ENCODE results near the gene TRERF1.

GRCh38 chr6:42441697-42442081, 10.0 kb downstream of the TRERF1 start:
- TF ChIP-seq, protein P1, sequence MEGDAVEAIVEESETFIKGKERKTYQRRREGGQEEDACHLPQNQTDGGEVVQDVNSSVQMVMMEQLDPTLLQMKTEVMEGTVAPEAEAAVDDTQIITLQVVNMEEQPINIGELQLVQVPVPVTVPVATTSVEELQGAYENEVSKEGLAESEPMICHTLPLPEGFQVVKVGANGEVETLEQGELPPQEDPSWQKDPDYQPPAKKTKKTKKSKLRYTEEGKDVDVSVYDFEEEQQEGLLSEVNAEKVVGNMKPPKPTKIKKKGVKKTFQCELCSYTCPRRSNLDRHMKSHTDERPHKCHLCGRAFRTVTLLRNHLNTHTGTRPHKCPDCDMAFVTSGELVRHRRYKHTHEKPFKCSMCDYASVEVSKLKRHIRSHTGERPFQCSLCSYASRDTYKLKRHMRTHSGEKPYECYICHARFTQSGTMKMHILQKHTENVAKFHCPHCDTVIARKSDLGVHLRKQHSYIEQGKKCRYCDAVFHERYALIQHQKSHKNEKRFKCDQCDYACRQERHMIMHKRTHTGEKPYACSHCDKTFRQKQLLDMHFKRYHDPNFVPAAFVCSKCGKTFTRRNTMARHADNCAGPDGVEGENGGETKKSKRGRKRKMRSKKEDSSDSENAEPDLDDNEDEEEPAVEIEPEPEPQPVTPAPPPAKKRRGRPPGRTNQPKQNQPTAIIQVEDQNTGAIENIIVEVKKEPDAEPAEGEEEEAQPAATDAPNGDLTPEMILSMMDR (IDR thresholded peaks at IDR 0.05; ENCODE audit: low read length), result no peak
- TF ChIP-seq EZH2 (optimal IDR thresholded peaks at IDR 0.05; ENCODE audit: low read depth, low read length), result no peak

Measured in MM.1S (cell line).